Natural killer cell (primary cell): ENCODE data around the gene LRRTM3. TPM values are rescaled to one million over a fixed set of nuclear protein-coding genes. Genes with fewer than 3 reads are reported as not detected.

Experiments
- ATAC-seq, 3 donors: fragments of 150-1000 bp in 2 of 3; fragments of 200-7000 bp in 1 of 3; cut with Tn5 transposase; 1 replicate in 1 of 3; 2 replicates in 2 of 3; pipeline ENCODE4 v1.10.0; 2021; ENCODE audit warnings: mild to moderate bottlenecking in 2 of 3, moderate library complexity in 2 of 3
- DNase-seq, 2 donors: peaks; one replicate each; pipeline versions ENCODE4 v3.0.0 to v3.0.0-alpha.2; 2013 to 2021; ENCODE audit warnings: mixed read lengths in 1 of 2
- H3K27ac ChIP-seq: one replicate; pipeline ENCODE4 v1.5.1; 2013; ENCODE audit warnings: mild to moderate bottlenecking, low read length
- H3K27me3 ChIP-seq: one replicate; pipeline ENCODE4 v1.6.1; 2013; ENCODE audit warnings: low read length; ENCODE audit not compliant: control insufficient read depth, insufficient read depth
- H3K36me3 ChIP-seq: one replicate; pipeline ENCODE4 v1.6.1; 2013; ENCODE audit warnings: low read length; ENCODE audit not compliant: control insufficient read depth, insufficient read depth
- H3K4me1 ChIP-seq: one replicate; pipeline ENCODE4 v1.6.1; 2013; ENCODE audit warnings: low read length; ENCODE audit not compliant: control insufficient read depth, insufficient read depth
- H3K4me3 ChIP-seq: one replicate; pipeline ENCODE4 v1.5.1; 2013; ENCODE audit warnings: low read length
- H3K9me3 ChIP-seq: one replicate; pipeline ENCODE4 v1.6.1; 2013; ENCODE audit warnings: low read length; ENCODE audit not compliant: control insufficient read depth, insufficient read depth
- H3K27ac Mint-ChIP-seq, 2 donors: one replicate each; pipeline ENCODE4 v1.8.0; 2022; ENCODE audit warnings: mild to moderate bottlenecking in 2 of 2, mixed read lengths in 2 of 2, moderate library complexity in 1 of 2
- H3K27me3 Mint-ChIP-seq, 2 donors: one replicate each; pipeline ENCODE4 v1.8.0; 2022; ENCODE audit warnings: low read depth in 2 of 2, mixed read lengths in 2 of 2
- H3K36me3 Mint-ChIP-seq: one replicate; pipeline ENCODE4 v1.8.0; 2022; ENCODE audit warnings: mixed read lengths
- H3K4me1 Mint-ChIP-seq, 2 donors: one replicate each; pipeline ENCODE4 v1.8.0; 2022; ENCODE audit warnings: mixed read lengths in 2 of 2
- H3K4me3 Mint-ChIP-seq: one replicate; pipeline ENCODE4 v1.8.0; 2022; ENCODE audit warnings: mild to moderate bottlenecking, moderate library complexity, mixed read lengths
- H3K9me3 Mint-ChIP-seq, 2 donors: one replicate each; pipeline ENCODE4 v1.8.0; 2022; ENCODE audit warnings: mixed read lengths in 2 of 2
- CTCF ChIP-seq: fragments of 200-600 bp; IDR thresholded peaks from one replicate; pipeline ENCODE4 v1.8.0; 2022; ENCODE audit warnings: antibody characterized with exemption
- WGBS: methylation state at CpG from one replicate; pipeline ENCODE4 v1.1.7; 2013; ENCODE audit warnings: missing lambda C conversion rate; ENCODE audit not compliant: insufficient coverage; 5-methylcytosine and 5-hydroxymethylcytosine counted together
- intact Hi-C: fragments of 100-400 bp; cut with micrococcal nuclease; formaldehyde crosslinking; loops from one replicate; pipeline ENCODE4 v1.14.2; 2022
- total RNA-seq, 4 donors: library from RNA; stranded (reverse); fragments of 120-200 nt in 1 of 4; gene quantifications; one replicate each; pipeline versions ENCODE4 v1.2.3 to v1.2.4, GENCODE V29; 2013 to 2022

LRRTM3 gene
- total RNA-seq, 3 donors from 2014 or later (not counting 1 experiment from before 2014, with no cell fraction given): not detected

- Histone ChIP-seq H3K4me1 (no peaks in the 10 kb centered on the region), H3K4me3 (no peak overlapping the region), H3K27me3 (no peaks in the 10 kb centered on the region), H3K9me3 (no peaks in the 10 kb centered on the region), H3K36me3 (no peaks in the 10 kb centered on the region), H3K27ac (no peak overlapping the region)
- intact Hi-C loops: no loop called here
- no peaks in the 10 kb centered on the region for H3K4me1 Mint-ChIP-seq
- H3K27ac Mint-ChIP-seq: no peak overlapping the region
- ATAC-seq: no peak
- H3K9me3 Mint-ChIP-seq: peaks cover 2 to 3% of the 10 kb centered on the region in 2 donors
- H3K27me3 Mint-ChIP-seq: no peaks in the 10 kb centered on the region
- WGBS: 47% methylated on average over 2 of the region's 2 CpGs
- H3K36me3 Mint-ChIP-seq: no peaks in the 10 kb centered on the region
- H3K4me3 Mint-ChIP-seq: no peak overlapping the region
- no peak for TF ChIP-seq CTCF
- DNase-seq: no peak
Observed at GRCh38 chr10:66951896-66952295, 26.1 kb downstream of the LRRTM3 start.

GRCh38 chr10:66958466-66958865, 32.6 kb downstream of the LRRTM3 start:
- H3K27ac Mint-ChIP-seq: no peak overlapping the region
- ATAC-seq (no peak), DNase-seq (no peak)
- TF ChIP-seq CTCF: no peak
- H3K9me3 Mint-ChIP-seq: peaks cover 0 to 5% of the 10 kb centered on the region in 2 donors
- Histone ChIP-seq H3K4me1 (no peaks in the 10 kb centered on the region), H3K27me3 (no peaks in the 10 kb centered on the region), H3K27ac (no peak overlapping the region), H3K36me3 (no peaks in the 10 kb centered on the region), H3K4me3 (no peak overlapping the region), H3K9me3 (no peaks in the 10 kb centered on the region)
- intact Hi-C loops: no loop called here
- no peaks in the 10 kb centered on the region for H3K4me1 Mint-ChIP-seq
- H3K36me3 Mint-ChIP-seq: no peaks in the 10 kb centered on the region
- WGBS: 93% methylated on average over 2 of the region's 2 CpGs
- H3K4me3 Mint-ChIP-seq: no peak overlapping the region
- no peaks in the 10 kb centered on the region for H3K27me3 Mint-ChIP-seq

DNA sequence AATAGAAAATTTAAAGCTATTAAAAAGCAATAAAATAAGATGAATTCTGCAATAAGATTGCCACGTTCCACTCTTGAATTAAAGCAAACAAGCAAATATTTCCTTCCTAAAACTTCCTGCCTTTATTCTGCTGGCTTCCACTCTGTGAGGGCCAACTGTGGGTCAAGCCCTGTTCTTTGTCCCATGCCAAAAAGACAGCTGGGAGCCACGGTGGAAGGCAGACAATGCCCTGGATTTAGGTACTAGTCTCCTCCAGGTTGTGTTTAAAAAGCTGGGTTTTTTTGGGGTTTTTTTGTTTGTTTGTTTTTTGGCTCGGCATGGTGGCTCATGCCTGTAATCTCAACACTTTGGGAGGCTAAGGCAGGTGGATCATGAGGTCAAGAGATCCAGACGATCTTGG, 39.1 kb downstream of the LRRTM3 start:
- no peaks in the 10 kb centered on the region for H3K4me1 Mint-ChIP-seq
- intact Hi-C loops: no loop called here
- no peaks in the 10 kb centered on the region for H3K27me3 Mint-ChIP-seq
- ATAC-seq: no peak
- no peak for TF ChIP-seq CTCF
- H3K27me3 ChIP-seq: no peaks in the 10 kb centered on the region
- H3K4me1 ChIP-seq: no peaks in the 10 kb centered on the region
- no peak overlapping the region for H3K27ac ChIP-seq
- peaks cover 6% of the 10 kb centered on the region for H3K36me3 Mint-ChIP-seq
- no peak overlapping the region for H3K4me3 Mint-ChIP-seq
- peaks cover 3 to 5% of the 10 kb centered on the region in 2 donors for H3K9me3 Mint-ChIP-seq
- H3K4me3 ChIP-seq: no peak overlapping the region
- no peak overlapping the region for H3K27ac Mint-ChIP-seq
- no peaks in the 10 kb centered on the region for H3K36me3 ChIP-seq
- H3K9me3 ChIP-seq: no peaks in the 10 kb centered on the region
- no peak for DNase-seq
- WGBS: 55% methylated on average over 4 of the region's 4 CpGs

DNA sequence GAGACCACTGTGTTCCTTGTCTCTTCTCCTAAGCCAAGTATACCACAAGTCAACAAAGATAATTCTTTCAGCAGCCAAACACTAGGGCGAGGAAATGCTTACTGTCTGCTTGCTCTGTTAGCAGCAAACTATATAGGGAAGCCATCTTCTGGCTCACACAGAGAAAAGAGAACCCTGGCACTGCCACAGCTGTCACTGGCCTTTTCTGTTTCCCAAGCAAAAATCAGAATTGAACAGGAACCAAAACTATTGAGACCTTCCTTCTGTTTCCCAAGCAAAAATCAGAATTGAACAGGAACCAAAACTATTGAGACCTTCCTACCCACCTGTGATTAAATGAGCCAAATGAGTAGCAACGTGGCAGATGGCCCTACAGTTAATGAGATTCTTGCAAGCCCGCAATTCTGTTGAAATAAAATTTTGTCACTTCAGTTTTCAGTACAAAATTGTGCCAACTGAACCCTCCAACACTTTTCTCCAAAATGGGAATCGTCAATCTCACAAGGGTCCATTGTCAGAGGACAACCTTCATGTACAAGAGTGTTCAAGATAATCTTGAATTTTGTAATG, 54.5 kb downstream of the LRRTM3 start:
- Mint-ChIP-seq H3K4me1 (no peaks in the 10 kb centered on the region), H3K27me3 (no peaks in the 10 kb centered on the region)
- no peak for TF ChIP-seq CTCF

More for the DNA sequence above, 54.5 kb downstream of the LRRTM3 start:
- Histone ChIP-seq H3K27me3 (no peaks in the 10 kb centered on the region), H3K9me3 (no peaks in the 10 kb centered on the region), H3K4me1 (no peaks in the 10 kb centered on the region), H3K27ac (no peak overlapping the region), H3K4me3 (no peak overlapping the region), H3K36me3 (no peaks in the 10 kb centered on the region)
- WGBS: 82% methylated on average over 3 of the region's 4 CpGs
- DNase-seq (no peak), ATAC-seq (no peak)
- no peak overlapping the region for H3K4me3 Mint-ChIP-seq
- H3K27ac Mint-ChIP-seq: no peak overlapping the region
- H3K36me3 Mint-ChIP-seq: peaks cover 5% of the 10 kb centered on the region
- intact Hi-C loops: no loop called here
- peaks cover 13 to 15% of the 10 kb centered on the region in 2 donors for H3K9me3 Mint-ChIP-seq
